HEK293T (cell line): Measurements from ENCODE around the gene ZMYM1.

Experiments used
- FOXA1 ChIP-seq: fragments of 450-650 bp; IDR thresholded peaks from 2 replicates; pipeline ENCODE4 v1.6.1; 2016; ENCODE audit warnings: mild to moderate bottlenecking
- FOXM1 ChIP-seq: fragments of 450-650 bp; IDR thresholded peaks from 2 replicates; pipeline ENCODE4 v1.6.1; 2017; ENCODE audit warnings: mild to moderate bottlenecking, borderline replicate concordance
- L3MBTL2 ChIP-seq: fragments of 450-650 bp; conservative IDR thresholded peaks from 2 replicates; pipeline ENCODE4 v1.6.1; 2016; ENCODE audit warnings: mild to moderate bottlenecking
- NFRKB ChIP-seq: fragments of 450-650 bp; IDR thresholded peaks from 2 replicates; pipeline ENCODE4 v1.6.1; 2016; ENCODE audit warnings: mild to moderate bottlenecking, moderate library complexity

DNA sequence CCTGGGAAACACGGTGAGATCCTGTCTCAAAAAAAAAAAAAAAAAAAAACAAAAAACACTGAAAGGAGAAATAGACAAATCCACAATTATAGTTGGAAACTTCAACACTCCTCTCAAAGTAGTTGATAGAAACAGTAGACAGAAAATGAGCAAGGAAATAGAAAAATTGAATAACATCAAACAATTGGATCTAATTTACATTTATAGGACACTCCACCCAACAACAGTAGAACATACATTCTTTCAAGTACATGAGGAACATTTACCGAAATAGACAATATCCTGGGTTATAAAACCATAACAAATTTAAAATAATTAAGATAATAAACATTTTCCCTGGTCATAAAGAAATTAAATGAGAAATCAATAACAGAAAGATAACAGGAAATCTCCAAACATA lies 14.9 kb upstream of the ZMYM1 start:
- TF ChIP-seq FOXA1 (no peak), NFRKB (no peak), L3MBTL2 (no peak), FOXM1 (no peak)
